HEK293T (cell line): Measurements from ENCODE around the gene STK36.

Source experiments
- FOXA1 ChIP-seq: fragments of 450-650 bp; IDR thresholded peaks from 2 replicates; pipeline ENCODE4 v1.6.1; 2016; ENCODE audit warnings: mild to moderate bottlenecking
- FOXK2 ChIP-seq: fragments of 450-650 bp; IDR thresholded peaks from 2 replicates; pipeline ENCODE4 v1.6.1; 2016; ENCODE audit warnings: mild to moderate bottlenecking
- HDGF ChIP-seq: fragments of 450-650 bp; IDR thresholded peaks from 2 replicates; pipeline ENCODE4 v1.6.1; 2017; ENCODE audit warnings: antibody characterized with exemption, borderline replicate concordance
- L3MBTL2 ChIP-seq: fragments of 450-650 bp; conservative IDR thresholded peaks from 2 replicates; pipeline ENCODE4 v1.6.1; 2016; ENCODE audit warnings: mild to moderate bottlenecking
- SP1 ChIP-seq: fragments of 450-650 bp; IDR thresholded peaks from 2 replicates; pipeline ENCODE4 v1.6.1; 2017
- SUZ12 ChIP-seq: fragments of 450-650 bp; IDR thresholded peaks from 2 replicates; pipeline ENCODE4 v1.6.1; 2016; ENCODE audit warnings: mild to moderate bottlenecking
- TARDBP ChIP-seq: fragments of 450-650 bp; IDR thresholded peaks from 2 replicates; pipeline ENCODE4 v1.6.1; 2016

DNA sequence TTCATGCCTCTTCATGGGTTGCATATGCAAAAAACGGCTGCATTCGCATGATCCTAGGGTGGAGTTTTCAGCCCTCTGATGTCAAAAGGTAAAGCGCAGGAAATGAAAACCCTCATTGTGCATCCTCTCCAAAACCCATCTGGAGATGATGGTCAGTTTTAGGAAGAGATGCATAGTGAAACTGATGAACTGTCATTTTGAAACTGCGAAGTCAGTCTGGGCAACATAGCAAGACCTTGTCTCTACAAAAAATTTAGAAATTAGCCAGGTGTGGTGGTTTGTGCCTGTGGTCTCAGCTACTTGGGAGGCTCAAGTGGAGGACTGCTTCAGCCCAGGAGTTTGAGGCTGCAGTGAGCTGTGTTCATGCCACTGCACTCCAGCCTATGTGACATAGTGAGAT lies 36.2 kb downstream of the STK36 start:
- TF ChIP-seq TARDBP (no peak), SUZ12 (no peak), FOXK2 (no peak), HDGF (no peak), SP1 (no peak), L3MBTL2 (no peak), FOXA1 (no peak)
